IPS-20b (cell line): ENCODE data around the gene SLC30A4.
A peak's percentile ranks its signal among the peaks of the same experiment; 100 is the strongest.

ENCODE experiments used
- H3K27ac ChIP-seq: one replicate; pipeline ENCODE4 v1.5.1; 2013; ENCODE audit warnings: low read length
- H3K27me3 ChIP-seq: 2 replicates; pipeline ENCODE4 v1.6.1; 2013; ENCODE audit warnings: mild to moderate bottlenecking, low read length, inconsistent platforms; ENCODE audit not compliant: insufficient read depth
- H3K36me3 ChIP-seq: 2 replicates; pipeline ENCODE4 v1.6.1; 2013; ENCODE audit warnings: low read depth, mild to moderate bottlenecking, inconsistent platforms, low read length, moderate library complexity; ENCODE audit not compliant: insufficient read depth
- H3K4me1 ChIP-seq: 2 replicates; pipeline ENCODE4 v1.6.1; 2013; ENCODE audit warnings: mild to moderate bottlenecking, control low read depth, inconsistent platforms, low read length, moderate library complexity; ENCODE audit not compliant: insufficient read depth
- H3K4me3 ChIP-seq: 2 replicates; pipeline ENCODE4 v1.5.1; 2013; ENCODE audit warnings: mild to moderate bottlenecking, low read length, inconsistent platforms
- H3K9ac ChIP-seq: 2 replicates; pipeline ENCODE4 v1.6.1; 2013; ENCODE audit warnings: low read depth, mild to moderate bottlenecking, inconsistent platforms, low read length, moderate library complexity
- H3K9me3 ChIP-seq: 2 replicates; pipeline ENCODE4 v1.6.1; 2013; ENCODE audit warnings: mild to moderate bottlenecking, low read depth, low read length, inconsistent platforms; ENCODE audit not compliant: insufficient read depth

Gene SLC30A4

DNA sequence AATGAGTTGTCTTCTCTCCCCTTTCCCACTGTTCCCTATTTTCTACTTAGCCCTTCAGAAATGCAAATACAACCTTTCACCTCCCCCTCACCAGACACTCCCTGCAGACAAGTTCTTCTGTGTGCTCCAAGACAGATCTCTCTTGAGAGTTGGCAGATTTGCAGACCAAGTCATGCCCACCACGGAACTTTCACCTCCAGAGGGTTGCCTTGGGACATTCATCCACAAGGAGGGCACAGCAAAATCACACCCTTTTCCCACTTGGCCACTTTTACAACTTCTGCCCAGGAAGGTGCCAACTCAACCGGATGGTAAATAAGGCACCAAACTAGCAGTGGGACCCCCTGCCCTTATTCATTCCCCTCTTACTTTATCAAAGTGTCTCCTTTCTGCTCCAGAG lies 53.5 kb downstream of the SLC30A4 start:
- no peaks in the 10 kb centered on the region for H3K36me3 ChIP-seq
- no peaks in the 10 kb centered on the region for H3K9me3 ChIP-seq
- peaks cover 13% of the 10 kb centered on the region for H3K4me1 ChIP-seq
- no peak overlapping the region for H3K27ac ChIP-seq
- 0 out of 2 replicates have a peak overlapping the region, but pooled peaks have one; percentile 21 for H3K4me3 ChIP-seq
- peaks cover 98% of the 10 kb centered on the region for H3K27me3 ChIP-seq
- H3K9ac ChIP-seq = no peak overlapping the region

GRCh38 chr15:45468294-45468693 lies 54.3 kb downstream of the SLC30A4 start:
- Histone ChIP-seq H3K4me3 (no peak overlapping the region), H3K27me3 (peaks cover 96% of the 10 kb centered on the region), H3K36me3 (no peaks in the 10 kb centered on the region), H3K4me1 (peaks cover 13% of the 10 kb centered on the region), H3K27ac (no peak overlapping the region), H3K9ac (no peak overlapping the region), H3K9me3 (no peaks in the 10 kb centered on the region)

DNA sequence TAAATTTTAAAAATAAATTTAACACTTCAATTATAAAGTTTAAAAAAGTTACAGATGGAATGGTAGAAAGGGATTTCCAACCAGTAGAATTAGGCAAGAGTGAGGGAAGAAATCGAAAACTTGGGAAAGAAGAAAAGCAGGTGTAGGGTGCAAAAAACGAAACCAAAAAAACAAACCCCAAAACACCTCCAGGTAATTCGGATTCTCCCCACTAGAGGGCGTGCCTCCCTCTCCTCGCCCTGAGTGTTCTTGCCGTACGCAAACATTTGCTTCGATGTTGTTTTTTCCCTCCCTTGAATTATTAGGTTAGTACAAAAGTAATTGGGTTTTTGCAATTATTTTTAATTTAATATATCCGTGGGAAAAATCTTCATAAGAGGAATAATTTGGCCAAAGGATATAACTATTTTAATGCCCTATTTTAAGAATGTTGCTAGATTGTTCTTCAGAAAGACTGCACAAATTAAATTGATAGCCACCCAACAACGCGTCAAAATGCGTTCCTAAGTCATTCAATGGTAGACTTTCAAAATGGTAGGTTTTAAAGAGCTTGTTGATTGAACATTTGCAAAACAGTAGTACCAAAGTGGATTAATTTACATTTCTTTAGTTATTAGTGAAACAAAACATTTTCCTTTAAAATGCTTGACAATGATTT lies 63.7 kb downstream of the SLC30A4 start:
- peaks cover 37% of the 10 kb centered on the region for H3K27me3 ChIP-seq
- H3K9ac ChIP-seq = no peak overlapping the region
- H3K36me3 ChIP-seq = no peaks in the 10 kb centered on the region
- H3K4me3 ChIP-seq = peak overlapping the region; percentile 5; the same call in 1 of the 2 replicates
- no peaks in the 10 kb centered on the region for H3K9me3 ChIP-seq
- no peak overlapping the region for H3K27ac ChIP-seq
- H3K4me1 ChIP-seq = peaks cover 10% of the 10 kb centered on the region; the same call in 1 of the 2 replicates

- Histone ChIP-seq H3K9ac (no peak overlapping the region), H3K4me1 (peaks cover 10% of the 10 kb centered on the region; the same call in 1 of the 2 replicates), H3K9me3 (no peaks in the 10 kb centered on the region), H3K27ac (no peak overlapping the region), H3K27me3 (peaks cover 34% of the 10 kb centered on the region), H3K4me3 (peak overlapping the region; percentile 48; the same call in 1 of the 2 replicates), H3K36me3 (no peaks in the 10 kb centered on the region)
These were observed 64.7 kb downstream of the SLC30A4 start for GRCh38 chr15:45457641-45458539.

DNA sequence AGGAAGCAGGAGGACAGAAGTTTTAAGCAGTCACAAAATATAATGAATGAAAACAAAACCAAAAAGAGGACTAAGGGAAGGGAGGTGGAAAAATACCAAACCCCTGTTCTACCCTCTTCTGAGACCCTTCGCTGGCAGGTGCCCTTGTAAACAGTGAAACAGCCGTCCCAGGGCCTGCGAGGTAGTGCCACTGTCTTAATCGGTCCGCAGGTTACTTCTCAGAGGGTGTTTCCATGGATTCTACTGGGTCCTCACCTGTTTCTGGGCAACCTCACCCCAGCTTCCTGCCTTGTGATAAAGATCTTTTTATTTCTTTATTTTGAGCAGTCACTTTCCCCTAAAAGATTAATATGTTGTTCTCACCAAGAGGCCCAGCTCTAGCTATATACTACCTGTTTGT lies 65.3 kb downstream of the SLC30A4 start:
- no peak overlapping the region for H3K27ac ChIP-seq
- H3K27me3 ChIP-seq = peaks cover 34% of the 10 kb centered on the region
- no peaks in the 10 kb centered on the region for H3K36me3 ChIP-seq
- no peak overlapping the region for H3K9ac ChIP-seq
- H3K4me3 ChIP-seq = no peak overlapping the region
- peaks cover 10% of the 10 kb centered on the region; the same call in 1 of the 2 replicates for H3K4me1 ChIP-seq
- H3K9me3 ChIP-seq = no peaks in the 10 kb centered on the region

DNA sequence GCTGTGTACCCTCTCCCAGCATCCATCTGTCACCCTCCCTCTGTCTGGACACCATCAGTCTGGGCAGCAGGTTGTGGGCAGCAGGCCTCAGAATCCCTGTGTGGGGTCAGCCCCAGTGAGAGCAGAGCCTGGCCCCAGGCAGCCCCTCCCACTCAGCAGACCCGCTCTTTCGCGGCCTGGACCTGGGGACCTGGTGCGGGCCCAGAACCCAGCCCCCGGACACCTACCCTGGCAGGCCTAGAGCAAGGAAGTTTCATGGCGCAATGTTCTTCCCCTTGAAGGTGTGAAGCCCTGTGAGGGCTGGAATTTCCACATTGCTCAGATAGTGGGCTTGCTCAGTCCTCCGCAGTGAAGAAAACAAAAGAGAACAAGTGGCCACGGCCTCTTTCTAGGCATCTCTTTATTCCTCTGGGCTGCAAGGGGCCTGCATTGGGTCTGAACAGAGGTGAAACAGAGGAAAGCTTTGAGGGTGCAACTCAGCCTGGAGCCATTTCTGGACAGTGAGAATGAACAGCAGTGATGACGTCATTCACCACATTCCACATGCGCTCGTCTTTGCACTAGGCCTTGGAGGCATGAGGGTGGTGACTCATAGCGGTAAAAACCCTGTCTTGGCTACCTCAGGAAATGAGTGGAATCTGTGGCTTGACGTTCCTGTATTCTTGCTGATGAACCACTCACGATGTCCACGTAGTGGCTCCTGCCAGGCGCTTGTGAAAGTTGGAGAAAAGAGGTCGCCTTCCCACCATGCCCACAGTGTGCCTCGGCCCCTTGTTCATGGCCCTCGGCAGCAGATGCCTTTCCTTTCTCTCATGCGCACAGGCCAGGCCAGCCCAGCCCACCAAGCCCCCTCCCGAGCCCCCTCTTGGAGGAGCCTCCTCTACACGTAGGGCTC lies 66.1 kb downstream of the SLC30A4 start:
- Histone ChIP-seq H3K9me3 (peaks cover 7% of the 10 kb centered on the region), H3K9ac (no peak overlapping the region), H3K4me1 (peaks cover 10% of the 10 kb centered on the region; the same call in 1 of the 2 replicates), H3K4me3 (no peak overlapping the region), H3K27me3 (peaks cover 32% of the 10 kb centered on the region), H3K36me3 (no peaks in the 10 kb centered on the region), H3K27ac (no peak overlapping the region)

GRCh38 chr15:45454814-45455213 lies 67.7 kb downstream of the SLC30A4 start:
- peaks cover 10% of the 10 kb centered on the region for H3K9me3 ChIP-seq
- H3K4me3 ChIP-seq = no peak overlapping the region
- H3K9ac ChIP-seq = no peak overlapping the region
- peaks cover 10% of the 10 kb centered on the region; the same call in 1 of the 2 replicates for H3K4me1 ChIP-seq
- no peaks in the 10 kb centered on the region for H3K36me3 ChIP-seq
- peaks cover 16% of the 10 kb centered on the region for H3K27me3 ChIP-seq
- no peak overlapping the region for H3K27ac ChIP-seq

DNA sequence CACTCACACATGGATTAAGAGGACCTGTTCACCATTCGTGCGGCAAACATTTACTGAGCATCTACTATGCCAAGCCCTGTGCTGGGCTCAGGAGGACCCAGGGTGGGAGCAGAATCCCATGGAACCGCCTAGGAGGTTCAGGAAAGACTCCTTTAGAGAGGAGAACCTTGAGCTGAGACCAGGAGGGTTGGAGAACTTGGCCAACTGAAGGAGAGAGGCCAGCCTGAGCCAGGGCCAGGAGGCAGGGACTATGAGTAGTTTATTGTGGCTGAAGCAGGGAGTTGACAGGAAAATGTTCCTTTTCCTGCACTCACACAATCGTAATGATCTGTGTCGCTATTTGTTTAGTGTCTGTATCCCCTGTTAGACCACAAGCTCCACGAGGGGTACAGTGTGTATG lies 71.3 kb downstream of the SLC30A4 start:
- peaks cover 10% of the 10 kb centered on the region for H3K9me3 ChIP-seq
- no peaks in the 10 kb centered on the region for H3K4me1 ChIP-seq
- no peak overlapping the region for H3K9ac ChIP-seq
- no peaks in the 10 kb centered on the region for H3K36me3 ChIP-seq
- H3K27ac ChIP-seq = no peak overlapping the region
- H3K4me3 ChIP-seq = no peak overlapping the region
- no peaks in the 10 kb centered on the region for H3K27me3 ChIP-seq

DNA sequence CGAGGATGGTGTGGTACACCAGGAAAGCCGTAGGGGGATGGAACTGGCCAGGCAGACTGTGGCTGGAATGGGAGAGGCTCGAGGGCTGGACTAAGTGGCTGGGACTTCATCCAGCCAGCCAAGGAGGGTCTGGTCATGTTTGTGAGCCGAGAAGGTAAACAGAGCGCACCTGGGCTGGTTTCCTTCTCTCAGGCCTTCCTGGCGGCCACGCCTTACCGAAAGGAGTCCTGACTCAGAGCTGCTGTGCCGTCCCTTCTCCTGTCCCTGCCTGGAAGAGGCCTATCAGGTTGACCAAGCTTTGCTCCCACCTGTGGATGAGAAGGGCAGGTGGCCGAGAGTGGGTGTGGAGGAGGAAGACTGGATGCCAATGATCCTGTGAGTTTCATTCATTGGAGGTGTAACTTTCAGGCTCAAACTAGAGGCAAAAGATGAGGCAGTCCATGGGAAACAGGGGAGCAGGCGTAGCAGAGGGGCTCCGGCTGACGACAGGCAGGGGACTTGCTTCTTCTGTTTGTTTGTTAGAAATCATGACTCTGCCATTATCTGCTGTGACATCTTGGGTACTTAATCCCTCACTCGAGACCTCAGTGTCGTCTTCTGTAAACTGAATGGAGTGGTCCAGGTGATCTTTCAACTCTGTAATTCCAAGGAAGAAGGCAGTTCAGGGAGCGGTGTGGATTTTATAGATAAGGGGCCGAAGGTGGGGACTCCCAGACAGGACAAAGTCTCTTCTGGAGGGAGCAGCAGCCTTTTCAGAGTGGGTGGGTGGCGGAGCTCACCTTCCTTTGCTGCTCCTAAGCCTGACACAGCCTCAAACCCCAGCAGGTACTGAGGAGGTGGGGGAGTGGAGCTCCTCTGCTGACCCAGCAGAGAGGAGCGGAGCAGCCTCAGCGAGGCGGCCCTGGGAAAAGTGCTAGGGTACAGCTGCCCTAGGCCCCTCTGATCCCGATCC lies 72.4 kb downstream of the SLC30A4 start:
- no peak overlapping the region for H3K9ac ChIP-seq
- no peak overlapping the region for H3K27ac ChIP-seq

GRCh38 chr15:45449395-45449794 lies 73.2 kb downstream of the SLC30A4 start:
- H3K27ac ChIP-seq = no peak overlapping the region

More for the DNA sequence above, 72.4 kb downstream of the SLC30A4 start:
- H3K4me1 ChIP-seq = no peaks in the 10 kb centered on the region
- peaks cover 7% of the 10 kb centered on the region; the same call in 1 of the 2 replicates for H3K27me3 ChIP-seq
- no peak overlapping the region for H3K4me3 ChIP-seq
- H3K36me3 ChIP-seq = no peaks in the 10 kb centered on the region
- H3K9me3 ChIP-seq = peaks cover 10% of the 10 kb centered on the region

More at GRCh38 chr15:45449395-45449794, 73.2 kb downstream of the SLC30A4 start:
- peaks cover 10% of the 10 kb centered on the region for H3K9me3 ChIP-seq
- H3K27me3 ChIP-seq = peaks cover 14% of the 10 kb centered on the region
- H3K4me3 ChIP-seq = no peak overlapping the region
- no peak overlapping the region for H3K9ac ChIP-seq
- no peaks in the 10 kb centered on the region for H3K4me1 ChIP-seq
- no peaks in the 10 kb centered on the region for H3K36me3 ChIP-seq
